ENCODE data around the gene FADS2.

DNA sequence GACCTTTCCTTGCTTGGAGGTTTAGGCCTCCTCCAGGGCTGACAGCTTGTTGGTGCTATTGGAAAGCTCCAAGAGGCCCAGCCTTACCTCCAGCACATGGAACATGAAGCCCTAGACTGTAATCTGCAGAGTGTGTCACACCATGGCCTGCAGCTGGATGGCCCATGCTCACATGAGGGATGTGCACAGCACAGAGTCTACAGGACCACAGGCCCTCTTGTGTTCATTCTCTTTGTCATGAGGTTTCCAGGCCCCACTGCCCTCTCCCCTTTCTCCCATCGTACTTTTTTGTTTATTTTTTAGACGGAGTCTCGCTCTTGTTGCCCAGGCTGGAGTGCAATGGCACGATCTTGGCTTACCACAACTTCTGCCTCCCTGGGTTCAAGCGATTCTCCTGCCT is 21.3 kb upstream of the FADS2 start:
- no peak for TF ChIP-seq GATA2 (IDR thresholded peaks at IDR 0.05; ENCODE audit: low read depth, low read length)
- no peak for TF ChIP-seq GATA3 (IDR thresholded peaks at IDR 0.05; ENCODE audit: low read depth, low read length)
